Measurements from ENCODE around the gene RANBP3. TPM values are rescaled to one million over a fixed set of nuclear protein-coding genes. Genes with fewer than 3 reads are reported as not detected.

The RANBP3 gene
- total RNA-seq, 1 experiment from 2014 or later, result 44.1 TPM

GRCh38 chr19:5937550-5937949 lies 40.4 kb downstream of the RANBP3 start:
- Histone ChIP-seq H3K79me2 (ENCODE audit: low read depth) (no peaks in the 10 kb centered on the region), H2AFZ (no peak overlapping the region), H3K4me2 (no peak overlapping the region), H3K9me3 (ENCODE audit: insufficient read depth, low read depth) (no peaks in the 10 kb centered on the region), H3K27me3 (ENCODE audit: insufficient read depth, low read depth) (no peaks in the 10 kb centered on the region), H3K4me1 (replicated peaks; ENCODE audit: insufficient read depth) (no peaks in the 10 kb centered on the region), H3K36me3 (ENCODE audit: low read depth) (no peaks in the 10 kb centered on the region), H3K9me2 (ENCODE audit: insufficient read depth) (no peaks in the 10 kb centered on the region), H3K4me3 (no peak overlapping the region), H4K20me1 (ENCODE audit: insufficient read depth) (no peaks in the 10 kb centered on the region; the same call in 1 of the 2 replicates), H3F3A (ENCODE audit: insufficient read depth, low read depth) (no peaks in the 10 kb centered on the region), H3K27ac (no peak overlapping the region)
- intact Hi-C loops (cut with micrococcal nuclease; ENCODE audit: unreplicated experiment), result no loop called here
- CTCF ChIA-PET, result no interaction called here
- no TSS peak for BruUV-seq (replicated peaks)
- POLR2A ChIA-PET (ENCODE audit: unreplicated experiment), result interaction anchor here (0.5 kb wide), 1 partner anchor 110 kb away, joined by 4 read pairs; no protein-coding TSS in a partner anchor
- DNase-seq, result no peak
- TF ChIP-seq CTCF (conservative IDR thresholded peaks at IDR 0.05), result no peak
- TF ChIP-seq EZH2 (IDR thresholded peaks at IDR 0.05; ENCODE audit: low read depth), result no peak

GRCh38 chr19:5936292-5936592 lies 41.7 kb downstream of the RANBP3 start:
- POLR2A ChIA-PET (ENCODE audit: unreplicated experiment), result no interaction called here
- TF ChIP-seq EZH2 (IDR thresholded peaks at IDR 0.05; ENCODE audit: low read depth) (no peak), CTCF (conservative IDR thresholded peaks at IDR 0.05) (no peak)

GRCh38 chr19:5935473-5936291 lies 42.3 kb downstream of the RANBP3 start:
- Histone ChIP-seq H3K79me2 (ENCODE audit: low read depth) (no peaks in the 10 kb centered on the region), H3K36me3 (ENCODE audit: low read depth) (no peaks in the 10 kb centered on the region), H2AFZ (no peak overlapping the region), H3K27me3 (ENCODE audit: insufficient read depth, low read depth) (no peaks in the 10 kb centered on the region), H3K4me3 (no peak overlapping the region), H3K9me2 (ENCODE audit: insufficient read depth) (no peaks in the 10 kb centered on the region), H3K9me3 (ENCODE audit: insufficient read depth, low read depth) (no peaks in the 10 kb centered on the region), H3K4me2 (no peak overlapping the region), H4K20me1 (ENCODE audit: insufficient read depth) (no peaks in the 10 kb centered on the region; the same call in 1 of the 2 replicates), H3F3A (ENCODE audit: insufficient read depth, low read depth) (no peaks in the 10 kb centered on the region), H3K4me1 (replicated peaks; ENCODE audit: insufficient read depth) (no peaks in the 10 kb centered on the region), H3K27ac (no peak overlapping the region)
- ChIA-PET CTCF (no interaction called here), POLR2A (ENCODE audit: unreplicated experiment) (no interaction called here)
- TF ChIP-seq EZH2 (IDR thresholded peaks at IDR 0.05; ENCODE audit: low read depth) (no peak), CTCF (conservative IDR thresholded peaks at IDR 0.05) (no peak)
- no peak for DNase-seq
- BruUV-seq (replicated peaks), result no TSS peak
- intact Hi-C loops (cut with micrococcal nuclease; ENCODE audit: unreplicated experiment), result no loop called here

More at GRCh38 chr19:5936292-5936592, 41.7 kb downstream of the RANBP3 start:
- Histone ChIP-seq H3K79me2 (ENCODE audit: low read depth) (no peaks in the 10 kb centered on the region), H2AFZ (no peak overlapping the region), H3K4me2 (no peak overlapping the region), H3K4me1 (replicated peaks; ENCODE audit: insufficient read depth) (no peaks in the 10 kb centered on the region), H3F3A (ENCODE audit: insufficient read depth, low read depth) (no peaks in the 10 kb centered on the region), H3K27me3 (ENCODE audit: insufficient read depth, low read depth) (no peaks in the 10 kb centered on the region), H3K4me3 (no peak overlapping the region), H4K20me1 (ENCODE audit: insufficient read depth) (no peaks in the 10 kb centered on the region; the same call in 1 of the 2 replicates), H3K9me3 (ENCODE audit: insufficient read depth, low read depth) (no peaks in the 10 kb centered on the region), H3K9me2 (ENCODE audit: insufficient read depth) (no peaks in the 10 kb centered on the region), H3K27ac (no peak overlapping the region), H3K36me3 (ENCODE audit: low read depth) (no peaks in the 10 kb centered on the region)
- intact Hi-C loops (cut with micrococcal nuclease; ENCODE audit: unreplicated experiment), result no loop called here
- no peak for DNase-seq
- BruUV-seq (replicated peaks), result no TSS peak
- CTCF ChIA-PET, result no interaction called here

Measured in PC-9 (cell line).